Activated T-helper 1 cell treated with anti-CD3 and anti-CD28 coated beads, Interleukin-2, amount 50 U/mL, for 16 hours (primary cell): ENCODE data around the gene ZNF648.
A peak's percentile ranks its signal among the peaks of the same experiment; 100 is the strongest.
"Not testable (repeated sequence)": the region's sequence is repeated elsewhere in the genome, so short reads cannot be mapped to it uniquely, and the experiment has no call there.

Experiments used
- DNase-seq, 2 donors: peaks; one replicate each; pipeline ENCODE4 v3.0.0-alpha.2; 2020; ENCODE audit warnings: low read depth in 1 of 2, low spot score in 1 of 2

The ZNF648 gene

DNA sequence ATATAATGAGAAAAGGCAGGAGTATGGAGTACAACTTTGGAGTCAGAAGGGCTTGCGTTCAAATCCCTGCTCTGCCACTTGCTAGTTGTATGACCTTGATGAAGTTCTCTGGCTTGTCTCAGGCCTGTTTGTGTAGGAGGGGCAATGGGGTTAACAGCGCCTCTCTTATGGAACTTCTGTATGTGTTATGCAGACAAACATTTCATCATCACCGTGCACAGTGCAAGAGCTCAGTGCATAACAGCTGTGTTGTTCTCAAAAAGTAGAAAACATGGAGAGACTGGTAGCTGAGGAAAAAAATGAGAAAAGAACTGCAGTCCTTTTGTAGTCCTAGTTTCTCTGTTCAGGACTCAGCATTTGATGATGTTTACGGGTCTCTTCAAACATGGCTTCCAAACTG lies 10.4 kb upstream of the ZNF648 start:
- no peak for DNase-seq

DNA sequence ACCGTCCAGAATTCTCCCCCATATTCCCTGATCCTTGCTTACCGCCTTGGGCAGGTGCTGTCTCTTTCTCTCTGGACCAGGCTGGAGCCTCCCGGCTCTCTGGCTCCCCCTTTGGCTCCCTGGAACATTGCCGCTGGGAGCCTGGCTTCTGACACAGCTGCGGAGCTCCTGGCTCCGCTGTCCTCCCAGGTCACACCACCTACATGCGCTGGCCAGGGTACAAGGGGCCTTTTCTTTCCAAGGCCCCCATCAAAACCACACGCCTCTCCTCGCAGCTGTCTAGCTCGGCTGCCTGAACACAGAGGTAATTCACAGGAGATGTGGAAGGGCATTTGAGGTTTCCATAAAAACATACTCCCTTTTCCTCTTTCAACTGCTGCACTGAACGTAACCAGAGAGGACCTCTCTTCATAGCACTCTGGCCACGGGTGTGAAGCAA lies 7.5 kb upstream of the ZNF648 start:
- peak in 1 of 2 donors; percentile 8 for DNase-seq

DNA sequence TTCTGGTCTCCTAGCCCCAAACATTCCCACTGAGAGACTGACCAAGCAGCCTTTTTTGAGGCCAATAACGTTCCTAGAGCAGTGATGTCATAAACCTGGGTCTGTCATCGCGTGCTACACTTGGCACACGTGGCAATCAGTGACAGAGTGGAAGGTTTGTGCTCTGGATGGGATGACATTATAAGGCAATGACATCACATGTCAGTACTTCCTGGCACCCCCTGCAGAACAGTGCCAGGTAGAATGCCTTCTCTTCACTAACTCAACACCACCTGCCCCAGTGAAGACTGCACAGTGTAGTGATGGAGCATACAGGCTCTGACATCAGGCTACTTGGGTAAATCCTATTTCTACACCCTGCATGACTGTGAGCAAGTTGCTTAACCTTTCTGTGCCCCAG lies 5.4 kb upstream of the ZNF648 start:
- no peak for DNase-seq

DNA sequence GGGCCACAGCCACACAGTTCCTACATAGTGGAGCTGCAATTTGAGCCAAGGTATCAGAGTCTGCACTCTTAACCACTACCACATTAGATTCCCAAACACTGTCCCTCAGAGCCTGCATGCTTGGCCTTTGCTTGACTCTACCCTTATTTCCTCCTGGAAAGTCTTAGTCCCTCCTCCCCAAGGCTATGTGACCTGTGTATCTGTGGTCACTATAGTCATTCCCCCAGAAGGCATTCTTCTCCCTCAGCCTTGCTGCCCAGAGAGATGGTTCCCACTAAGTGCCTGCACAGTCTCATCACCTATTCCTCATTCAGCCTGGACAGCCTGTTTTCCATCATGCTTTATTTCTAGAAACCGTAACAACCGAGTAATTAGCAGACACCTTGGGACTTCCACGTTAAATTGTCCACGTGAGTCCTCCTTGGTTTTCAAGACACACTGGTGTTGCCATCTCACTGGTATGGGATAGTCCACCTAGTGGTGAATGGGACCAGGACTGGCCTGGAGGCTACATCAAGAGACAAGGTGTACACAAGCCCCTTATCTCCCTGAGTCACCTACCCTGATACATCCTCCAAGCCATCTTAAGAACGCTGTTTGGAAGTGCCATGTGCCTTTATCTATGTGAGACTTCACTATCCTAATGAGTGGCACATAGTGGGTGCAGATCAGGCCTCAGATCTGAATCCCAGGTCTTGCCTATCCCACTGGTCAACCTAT lies 3.8 kb upstream of the ZNF648 start:
- DNase-seq: no peak

DNA sequence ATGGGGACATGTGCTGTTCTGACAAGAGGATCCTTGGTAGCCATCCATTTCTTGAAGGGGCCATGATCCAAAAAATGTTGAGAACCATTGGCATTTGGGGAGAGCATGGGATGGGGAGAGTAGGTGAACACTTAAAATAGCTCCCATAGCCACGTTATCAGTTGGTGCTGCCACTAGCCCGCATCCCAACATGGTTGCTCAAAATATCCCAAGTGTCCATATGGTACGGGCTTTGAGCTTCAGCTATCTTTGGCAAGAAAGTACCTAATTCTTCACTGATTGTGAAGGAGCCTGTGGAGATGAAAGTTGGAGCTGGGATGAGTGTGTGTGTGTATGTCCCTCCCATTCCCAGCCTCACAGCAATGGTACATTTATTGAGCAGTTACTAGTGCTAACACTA lies 3.1 kb upstream of the ZNF648 start:
- DNase-seq: no peak

DNA sequence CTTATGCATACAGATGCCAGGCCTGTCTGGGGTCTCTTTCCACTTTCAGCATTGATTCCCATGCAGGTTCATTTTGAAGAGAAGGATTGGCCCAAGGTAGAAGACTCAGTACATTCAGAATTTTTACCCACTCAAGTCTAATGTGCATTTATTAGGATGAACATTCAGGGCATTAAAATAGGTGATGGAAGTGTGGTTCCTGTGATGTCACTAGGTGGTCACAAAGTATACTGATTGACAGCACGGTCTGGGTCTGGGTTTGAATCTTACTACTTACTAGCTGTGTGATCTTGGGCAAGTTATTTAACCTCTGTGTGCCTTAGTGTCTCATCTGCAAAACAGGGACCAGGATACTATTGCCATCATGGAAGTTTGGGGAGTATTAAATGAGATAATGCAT lies 711 bp upstream of the ZNF648 start:
- no peak for DNase-seq

DNA sequence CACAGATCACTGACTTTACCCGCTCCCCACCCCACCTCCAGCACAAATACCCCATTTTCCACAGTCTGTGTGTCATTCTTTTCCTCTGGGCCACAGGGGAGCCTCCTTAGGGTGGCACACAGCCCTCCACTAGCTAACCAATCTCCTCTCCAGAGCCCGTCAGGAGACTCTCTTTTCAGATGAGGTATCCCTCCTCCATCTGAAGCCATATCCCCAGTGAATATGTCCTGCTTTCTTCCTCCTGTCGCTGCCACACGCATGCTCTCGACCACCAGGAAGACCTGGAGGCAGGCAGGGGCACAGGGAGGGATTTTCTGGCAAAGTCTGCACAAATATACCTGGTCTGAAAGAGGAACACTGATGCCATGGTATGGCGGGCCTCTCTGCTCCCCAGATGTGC lies 635 bp downstream of the ZNF648 start:
- DNase-seq: no peak

DNA sequence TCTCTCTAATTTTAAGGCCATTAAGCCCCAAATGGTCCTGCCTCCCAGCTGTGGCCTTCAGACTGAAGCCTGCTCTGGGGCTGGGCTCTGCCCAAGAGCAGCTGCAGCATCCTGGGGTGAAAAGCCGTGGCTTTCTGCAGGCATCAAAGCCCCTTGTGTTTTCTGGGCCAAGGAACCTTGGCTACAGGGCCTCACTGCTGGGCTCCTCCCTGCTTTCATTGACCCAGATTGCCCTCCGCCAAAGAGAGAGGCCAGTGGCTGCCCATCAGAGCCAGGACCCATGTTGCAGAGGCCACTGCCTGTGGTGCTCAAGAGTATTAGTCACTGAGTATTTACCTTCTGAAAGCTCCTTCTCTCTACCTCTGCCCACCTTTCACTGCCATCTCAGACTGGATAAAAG lies 1.6 kb downstream of the ZNF648 start:
- no peak for DNase-seq

DNA sequence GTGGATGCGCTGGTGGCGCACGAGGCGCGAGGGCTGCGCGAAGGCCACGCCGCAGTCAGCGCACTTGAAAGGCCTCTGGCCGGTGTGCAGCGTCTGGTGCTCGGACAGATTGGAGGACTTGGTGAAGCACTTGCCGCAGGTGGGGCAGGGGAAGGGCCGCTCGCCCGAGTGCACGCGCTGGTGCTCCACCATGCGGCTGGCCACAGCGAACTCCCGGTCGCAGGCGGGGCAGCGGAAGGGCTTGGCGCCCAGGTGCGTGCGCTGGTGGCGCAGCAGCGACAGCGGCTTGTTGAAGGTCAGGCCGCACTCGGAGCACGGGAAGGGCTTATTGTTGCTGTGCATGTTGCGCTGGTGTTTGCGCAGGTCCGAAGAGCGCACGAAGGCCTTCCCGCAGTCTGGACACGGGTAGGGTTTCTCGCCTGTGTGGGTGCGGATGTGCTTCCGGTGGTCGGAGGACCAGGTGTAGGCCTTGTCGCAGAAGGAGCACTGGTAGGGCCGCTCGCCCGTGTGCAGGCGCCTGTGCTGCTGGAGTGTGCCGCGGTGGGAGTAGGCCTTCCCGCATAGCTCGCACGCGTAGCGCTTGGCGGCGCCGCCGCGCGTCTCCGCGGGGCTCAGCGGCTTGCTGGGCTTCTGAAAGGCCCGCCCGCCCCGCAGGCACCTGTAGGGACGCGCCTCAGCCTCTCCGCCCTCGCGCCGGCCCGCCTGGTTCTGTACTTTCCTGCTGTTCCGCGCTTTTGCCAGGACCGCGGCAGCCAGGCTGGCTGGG lies 4.7 kb downstream of the ZNF648 start:
- no peak for DNase-seq

DNA sequence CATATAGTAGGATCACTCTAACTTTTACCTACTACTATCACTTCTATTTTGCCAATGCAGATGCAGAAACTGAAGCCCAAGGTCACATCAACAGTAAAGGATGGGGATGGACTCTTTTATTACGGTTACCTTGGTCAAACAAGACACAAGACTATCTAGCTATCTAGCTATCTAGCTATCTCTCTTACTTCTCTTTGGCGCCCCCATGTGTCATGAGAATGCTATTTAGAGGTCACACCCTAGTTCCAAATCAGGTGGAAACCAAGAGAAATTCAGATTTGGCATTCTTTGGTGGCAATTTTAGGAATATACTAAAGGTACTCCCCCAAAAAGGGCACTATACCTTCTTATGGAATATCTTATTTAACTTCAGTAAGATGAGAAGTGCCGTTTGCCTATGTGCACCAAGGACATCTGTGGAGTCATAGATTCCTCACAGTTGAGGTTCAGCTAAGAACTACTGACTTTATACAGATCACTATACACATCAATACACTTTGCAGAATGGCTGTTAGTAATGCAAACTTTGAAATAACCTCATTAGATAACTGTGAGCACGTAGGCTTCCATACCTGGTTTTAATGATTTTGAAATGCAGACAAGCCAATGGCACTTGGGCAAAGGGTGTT lies 6.7 kb downstream of the ZNF648 start:
- DNase-seq: peak in 1 of 2 donors; percentile 10

DNA sequence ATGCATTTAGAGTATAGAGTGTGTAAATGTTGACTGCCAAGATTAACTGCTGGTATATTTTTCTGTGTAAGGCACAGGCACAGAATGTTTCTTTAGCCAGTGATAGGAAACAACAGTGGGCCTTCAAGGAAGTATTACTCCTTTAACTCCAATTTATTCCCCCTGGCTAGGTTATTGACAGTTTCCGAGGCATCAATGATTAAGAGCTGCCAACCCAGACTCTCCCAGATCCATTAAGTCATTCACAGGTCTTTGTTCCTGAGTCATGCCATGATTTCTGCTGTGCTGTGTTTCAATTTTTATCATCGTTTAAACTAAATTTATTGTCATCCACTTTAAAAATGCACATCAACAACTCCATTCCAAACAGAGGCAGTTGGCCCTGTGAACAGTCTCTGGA lies 9.2 kb downstream of the ZNF648 start:
- no peak for DNase-seq

DNA sequence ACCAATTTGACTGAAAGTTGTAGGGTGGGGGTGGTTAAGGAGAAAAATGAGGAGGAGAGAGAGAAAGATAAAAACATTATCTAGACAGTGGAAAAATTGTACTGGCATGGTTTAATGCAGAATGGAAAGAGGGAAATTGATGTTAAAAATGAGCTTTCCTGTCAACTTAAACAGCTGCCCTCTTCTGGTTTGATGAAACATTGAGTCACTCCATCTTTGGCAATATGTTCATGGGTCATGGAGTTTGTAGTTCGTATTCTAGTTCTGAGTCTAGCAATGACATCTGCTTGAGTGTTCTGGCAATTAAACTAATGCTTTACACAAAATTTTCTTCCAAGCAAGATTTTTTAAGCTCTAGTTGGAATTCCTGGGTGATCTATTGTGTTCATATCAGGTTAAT lies 9.6 kb downstream of the ZNF648 start:
- no peak for DNase-seq

DNA sequence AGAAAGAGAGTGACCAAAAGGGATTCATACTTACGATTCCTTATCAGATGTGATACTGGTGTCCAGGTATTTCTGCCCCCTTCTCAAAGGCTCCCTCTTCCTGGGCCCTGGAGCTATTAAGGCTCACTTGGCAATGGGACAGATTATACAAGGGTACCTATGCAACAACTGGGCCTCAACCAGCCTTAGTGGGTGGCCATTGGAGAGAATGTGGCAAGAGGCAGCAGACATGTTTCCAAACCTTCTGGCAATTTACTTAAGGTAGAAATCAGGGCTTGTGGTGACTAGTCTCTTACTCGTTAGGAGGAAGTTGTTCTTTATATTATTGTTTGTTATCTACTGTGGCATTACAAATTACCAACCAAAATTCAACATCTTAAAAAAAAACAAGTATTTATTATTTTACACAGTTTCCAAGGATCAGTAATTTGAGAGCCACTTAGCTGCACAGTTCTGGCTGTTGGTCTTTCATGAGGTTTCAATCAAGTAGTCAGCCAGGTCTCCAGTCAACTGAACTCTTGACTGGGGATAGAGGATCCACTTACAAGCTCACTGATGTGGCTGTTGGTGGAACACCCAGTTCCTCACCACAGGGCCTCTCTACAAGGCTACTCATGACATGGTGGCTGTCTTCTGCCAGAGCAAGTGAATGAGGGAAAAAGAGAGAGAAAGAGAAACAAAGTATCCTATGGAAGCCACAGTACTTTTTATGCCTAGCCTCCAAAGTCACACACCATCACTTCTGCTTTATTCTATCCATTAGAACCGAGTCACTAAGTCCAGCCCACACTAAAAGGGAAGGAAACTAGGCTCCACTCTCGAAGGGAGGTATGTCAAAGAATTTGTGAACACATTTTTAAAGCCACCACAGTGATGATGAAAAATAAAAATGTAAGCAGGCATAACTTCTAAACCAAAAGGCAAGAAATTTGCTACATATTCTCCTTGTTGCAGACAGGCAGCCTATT lies 10.7 kb downstream of the ZNF648 start:
- no peak for DNase-seq

DNA sequence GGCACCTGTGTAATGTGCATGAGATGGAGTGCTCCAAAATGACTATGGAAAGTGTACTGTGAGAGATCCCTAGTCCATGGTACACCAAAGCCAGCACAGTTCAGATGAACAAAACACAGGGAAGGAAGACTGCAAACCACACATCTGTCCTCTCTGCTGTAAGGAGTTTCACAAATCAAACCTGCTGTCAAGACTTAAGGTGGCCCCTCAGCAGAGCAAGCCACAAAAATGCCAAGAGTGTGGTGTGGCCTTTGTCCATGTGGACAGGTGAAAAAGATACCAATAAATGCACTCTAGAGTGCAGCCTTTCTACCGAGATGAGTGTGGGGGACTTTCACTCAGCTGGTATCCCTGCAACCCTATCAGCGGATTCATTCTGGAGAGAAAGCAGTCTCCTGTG lies 12.9 kb downstream of the ZNF648 start:
- DNase-seq: no peak

DNA sequence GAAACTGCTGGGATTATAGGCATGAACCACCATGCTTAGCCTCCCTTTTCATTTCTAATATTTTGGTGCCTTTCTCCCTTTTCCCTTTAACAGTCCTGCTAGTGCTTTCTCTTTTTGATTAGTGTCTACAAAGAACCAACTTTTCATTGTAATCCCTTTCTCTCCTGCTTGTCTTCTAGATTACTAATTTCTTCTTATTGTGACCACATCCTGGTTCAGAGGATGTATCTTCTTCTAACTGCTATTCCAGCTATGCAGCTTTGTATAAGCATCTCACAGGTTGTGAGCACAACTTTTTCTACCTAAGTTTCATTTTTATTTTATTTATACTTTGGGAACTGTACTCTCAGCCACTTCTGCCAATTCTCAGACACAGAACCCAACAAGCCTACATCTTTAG lies 14.7 kb downstream of the ZNF648 start:
- no peak for DNase-seq

DNA sequence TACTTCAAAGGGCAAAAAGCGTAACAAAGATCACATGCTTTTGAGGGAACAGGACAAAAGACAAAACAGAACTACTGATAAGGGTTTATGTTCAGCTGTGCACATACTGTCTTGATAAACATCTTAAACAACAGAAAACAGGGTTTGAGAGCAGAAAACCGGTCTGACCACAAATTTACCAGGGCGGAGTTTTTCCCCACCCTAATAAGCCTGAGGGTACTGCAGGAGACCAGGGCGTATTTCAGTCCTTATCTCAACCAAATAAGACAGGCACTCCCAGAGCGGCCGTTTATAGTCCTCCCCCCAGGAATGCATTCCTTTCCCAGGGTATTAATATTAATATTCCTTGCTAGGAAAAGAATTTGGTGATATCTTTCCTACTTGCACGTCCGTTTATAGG lies 16.0 kb downstream of the ZNF648 start:
- DNase-seq: not testable (repeated sequence)

DNA sequence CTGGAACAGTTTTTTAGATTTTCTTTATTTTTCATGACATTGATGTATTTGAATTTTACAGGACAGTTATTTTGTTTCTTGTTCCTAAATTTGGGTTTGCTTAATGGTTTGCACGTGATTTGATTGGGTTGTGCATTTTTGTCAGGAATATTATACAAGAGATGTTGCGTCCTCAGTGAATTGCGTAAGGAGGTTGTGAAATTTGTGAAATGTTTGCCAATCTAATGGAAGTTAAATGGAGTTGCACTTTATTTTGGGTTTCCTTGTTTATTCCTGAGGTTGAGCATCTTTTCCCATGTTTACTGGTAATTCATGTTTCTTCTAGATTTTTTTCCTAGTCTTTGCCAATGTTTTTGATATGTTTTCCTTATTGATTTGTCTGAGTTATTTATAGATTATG lies 19.9 kb downstream of the ZNF648 start:
- no peak for DNase-seq

DNA sequence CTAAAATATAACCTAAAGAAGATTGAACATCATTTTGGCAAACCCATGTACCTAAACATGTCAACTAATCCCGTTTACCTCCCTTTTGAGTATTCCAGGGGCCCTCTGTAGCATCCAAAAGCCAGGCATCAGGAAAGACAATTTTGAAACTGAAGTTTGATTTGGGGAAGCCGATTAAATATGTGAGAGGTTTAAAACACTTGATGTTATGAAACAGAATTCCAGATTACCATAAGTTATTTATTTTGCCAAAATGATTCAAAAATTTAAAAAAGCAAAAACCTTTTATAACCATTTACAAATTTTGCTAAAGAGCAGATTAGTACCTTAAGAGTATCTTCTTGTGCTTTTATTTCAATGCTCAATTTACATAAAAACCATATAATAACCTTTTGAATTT lies 23.3 kb downstream of the ZNF648 start:
- DNase-seq: no peak

DNA sequence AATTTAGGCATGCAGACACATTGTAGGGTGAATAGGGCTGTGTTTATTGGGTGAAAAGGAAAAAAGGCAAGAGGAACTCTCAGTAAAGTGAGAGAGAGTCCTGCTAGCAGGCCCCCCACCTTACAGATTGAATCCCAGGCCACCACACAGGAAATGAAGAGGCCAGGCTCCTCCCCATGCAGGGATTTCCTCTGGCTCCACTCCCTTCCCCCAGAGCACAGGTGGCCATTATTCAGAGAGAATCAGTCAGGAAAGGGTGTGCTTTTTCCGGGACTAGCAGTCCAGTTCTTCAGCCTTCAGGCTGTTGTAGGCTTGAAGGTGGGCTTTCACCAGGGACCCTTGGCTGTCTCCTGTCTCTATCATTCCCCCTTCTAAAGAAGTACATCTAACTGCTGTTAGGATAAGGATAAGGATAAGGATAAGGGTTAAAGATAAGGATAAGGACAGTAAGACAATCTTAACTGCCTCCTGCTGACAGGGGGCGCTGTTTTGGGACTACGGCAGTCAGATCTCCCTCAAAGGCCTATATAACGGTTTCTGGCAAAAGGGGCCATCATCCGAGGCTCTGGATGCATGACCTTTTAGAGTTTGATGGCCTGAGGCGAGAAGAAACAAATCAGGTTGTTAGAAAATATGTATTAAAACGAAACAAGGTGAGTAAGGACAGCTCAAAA lies 26.3 kb downstream of the ZNF648 start:
- no peak for DNase-seq

DNA sequence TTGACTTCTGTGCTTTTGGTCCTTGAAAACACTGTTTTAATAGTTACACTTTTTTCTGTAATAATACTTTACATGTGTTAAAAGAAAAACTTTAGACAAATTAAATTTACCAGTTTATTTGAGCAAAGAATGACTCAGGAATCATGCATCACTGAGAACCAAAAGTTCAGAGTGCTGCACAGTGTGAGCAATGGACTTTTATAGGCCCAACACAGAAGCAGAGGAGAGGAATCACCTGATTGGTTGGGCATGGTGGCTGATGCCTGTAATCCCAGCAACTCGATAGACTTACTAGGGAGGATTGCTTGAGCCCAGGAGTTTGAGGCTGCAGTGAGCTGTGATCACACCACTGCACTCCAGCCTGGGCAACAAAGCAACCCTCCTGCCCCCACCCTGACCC lies 29.3 kb downstream of the ZNF648 start:
- DNase-seq: no peak
